ENCODE results near the gene MITF.

- TF ChIP-seq POLR2A (IDR thresholded peaks at IDR 0.05) (no peak), POLR2AphosphoS5 (IDR thresholded peaks at IDR 0.05) (no peak)
Measured at GRCh38 chr3:69890691-69891090, 151.4 kb downstream of the MITF start.
